HUDEP-2 (cell line): Measurements from ENCODE around the gene BRSK2.

ENCODE experiments used
- DNase-seq, 76 experiments: peaks; one replicate each; lab custom pipeline; 2025; ENCODE audit not compliant: unreplicated experiment in 76 of 76; lab: John Stamatoyannopoulos, UW

Gene BRSK2

GRCh38 chr11:1490651-1491050, 100.9 kb downstream of the BRSK2 start:
- no peak for DNase-seq

- no peak for DNase-seq
Measured at GRCh38 chr11:1491379-1491778, 101.6 kb downstream of the BRSK2 start.

- no peak for DNase-seq
Measured at GRCh38 chr11:1493650-1494244, 104.0 kb downstream of the BRSK2 start.

- no peak for DNase-seq
Measured at GRCh38 chr11:1494650-1495049, 104.9 kb downstream of the BRSK2 start.

- no peak for DNase-seq
Measured at GRCh38 chr11:1496091-1496760, 106.5 kb downstream of the BRSK2 start.

- DNase-seq: no peak
Measured at GRCh38 chr11:1496761-1497095, 107.0 kb downstream of the BRSK2 start.

GRCh38 chr11:1497600-1497999, 107.9 kb downstream of the BRSK2 start:
- no peak for DNase-seq

- no peak for DNase-seq
Measured at GRCh38 chr11:1498262-1498661, 108.5 kb downstream of the BRSK2 start.

GRCh38 chr11:1499261-1499890, 109.6 kb downstream of the BRSK2 start:
- DNase-seq: no peak

GRCh38 chr11:1499899-1500298, 110.2 kb downstream of the BRSK2 start:
- DNase-seq: no peak

GRCh38 chr11:1500466-1501420, 111.0 kb downstream of the BRSK2 start:
- no peak for DNase-seq

GRCh38 chr11:1501421-1502167, 111.9 kb downstream of the BRSK2 start:
- DNase-seq: no peak

GRCh38 chr11:1502168-1502953, 112.6 kb downstream of the BRSK2 start:
- DNase-seq: no peak

GRCh38 chr11:1502954-1503707, 113.4 kb downstream of the BRSK2 start:
- peak in 4 of 76 experiments; percentile 3 to 16 (median 8) for DNase-seq

- DNase-seq: no peak
Measured at GRCh38 chr11:1503708-1504104, 114.0 kb downstream of the BRSK2 start.

- no peak for DNase-seq
Measured at GRCh38 chr11:1504138-1504537, 114.4 kb downstream of the BRSK2 start.

GRCh38 chr11:1504581-1505290, 115.0 kb downstream of the BRSK2 start:
- no peak for DNase-seq

GRCh38 chr11:1505480-1505879, 115.7 kb downstream of the BRSK2 start:
- DNase-seq: peak in 2 of 76 experiments; percentile 8 to 13
